Measurements from ENCODE around the gene FOLR1.
"Not testable (repeated sequence)": the region's sequence is repeated elsewhere in the genome, so short reads cannot be mapped to it uniquely, and the experiment has no call there.

FOLR1 gene

DNA sequence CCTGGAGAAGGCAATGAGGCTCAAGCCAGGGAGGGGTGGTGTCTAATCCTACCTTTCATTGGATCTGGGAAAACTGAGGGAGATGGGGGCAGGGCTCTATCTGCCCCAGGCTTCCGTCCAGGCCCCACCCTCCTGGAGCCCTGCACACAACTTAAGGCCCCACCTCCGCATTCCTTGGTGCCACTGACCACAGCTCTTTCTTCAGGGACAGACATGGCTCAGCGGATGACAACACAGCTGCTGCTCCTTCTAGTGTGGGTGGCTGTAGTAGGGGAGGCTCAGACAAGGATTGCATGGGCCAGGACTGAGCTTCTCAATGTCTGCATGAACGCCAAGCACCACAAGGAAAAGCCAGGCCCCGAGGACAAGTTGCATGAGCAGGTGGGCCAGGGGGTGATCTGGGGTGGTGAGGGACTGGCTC is at the start of gene FOLR1:
Gene FOLR1, plus strand, starts transcription at position 180 of the 421 bp plus-strand sequence. Its CDS starts 34 bp downstream, at position 214.
- no peaks in the 10 kb centered on the region for H3K27me3 ChIP-seq (replicated peaks; ENCODE audit: insufficient read depth, low read length)
- H3K36me3 ChIP-seq (replicated peaks; ENCODE audit: insufficient read depth, low read length) = no peaks in the 10 kb centered on the region
- H3K4me3 ChIP-seq (ENCODE audit: low read length) = no peak within 1 kb of the TSS
- no peak within 1 kb of the TSS for H3K4me2 ChIP-seq (ENCODE audit: low read depth, low read length)
- H3K9me3 ChIP-seq (replicated peaks; ENCODE audit: insufficient read depth, low read length) = no peaks in the 10 kb centered on the region
- TF ChIP-seq CTCF (IDR thresholded peaks at IDR 0.05; ENCODE audit: low read length) (no peak), EZH2 (optimal IDR thresholded peaks at IDR 0.05; ENCODE audit: low read depth, low read length) (no peak), EZH2phosphoT487 (IDR thresholded peaks at IDR 0.05; ENCODE audit: low read length) (no peak)
- no peaks in the 10 kb centered on the region for H3F3A ChIP-seq (ENCODE audit: insufficient read depth, low read length)
- H2AFZ ChIP-seq (ENCODE audit: low read length) = no peak within 1 kb of the TSS
- H3K79me2 ChIP-seq (ENCODE audit: low read length) = no peaks in the 10 kb centered on the region
- DNase-seq = no peak
- H3K4me1 ChIP-seq (ENCODE audit: low read length) = no peaks in the 10 kb centered on the region
- H4K20me1 ChIP-seq (ENCODE audit: insufficient read depth, low read length) = no peaks in the 10 kb centered on the region
- no peaks in the 10 kb centered on the region for H3K9me2 ChIP-seq (replicated peaks; ENCODE audit: insufficient read depth, low read length)
- H3K27ac ChIP-seq (ENCODE audit: low read length) = no peak within 1 kb of the TSS
- H3K9ac ChIP-seq (ENCODE audit: low read length) = no peak within 1 kb of the TSS

- not testable (repeated sequence) for H3K27me3 ChIP-seq (replicated peaks; ENCODE audit: insufficient read depth, low read length); H3K4me3 ChIP-seq (ENCODE audit: low read length); H3K27ac ChIP-seq (ENCODE audit: low read length); H3K36me3 ChIP-seq (replicated peaks; ENCODE audit: insufficient read depth, low read length); H3K4me1 ChIP-seq (ENCODE audit: low read length); H3F3A ChIP-seq (ENCODE audit: insufficient read depth, low read length); H3K9me2 ChIP-seq (replicated peaks; ENCODE audit: insufficient read depth, low read length); H4K20me1 ChIP-seq (ENCODE audit: insufficient read depth, low read length); H3K79me2 ChIP-seq (ENCODE audit: low read length); H3K9ac ChIP-seq (ENCODE audit: low read length); DNase-seq; H3K4me2 ChIP-seq (ENCODE audit: low read depth, low read length); H3K9me3 ChIP-seq (replicated peaks; ENCODE audit: insufficient read depth, low read length); H2AFZ ChIP-seq (ENCODE audit: low read length)
Observed at GRCh38 chr11:72142543-72142942, 49.4 kb upstream of the FOLR1 start.

DNA sequence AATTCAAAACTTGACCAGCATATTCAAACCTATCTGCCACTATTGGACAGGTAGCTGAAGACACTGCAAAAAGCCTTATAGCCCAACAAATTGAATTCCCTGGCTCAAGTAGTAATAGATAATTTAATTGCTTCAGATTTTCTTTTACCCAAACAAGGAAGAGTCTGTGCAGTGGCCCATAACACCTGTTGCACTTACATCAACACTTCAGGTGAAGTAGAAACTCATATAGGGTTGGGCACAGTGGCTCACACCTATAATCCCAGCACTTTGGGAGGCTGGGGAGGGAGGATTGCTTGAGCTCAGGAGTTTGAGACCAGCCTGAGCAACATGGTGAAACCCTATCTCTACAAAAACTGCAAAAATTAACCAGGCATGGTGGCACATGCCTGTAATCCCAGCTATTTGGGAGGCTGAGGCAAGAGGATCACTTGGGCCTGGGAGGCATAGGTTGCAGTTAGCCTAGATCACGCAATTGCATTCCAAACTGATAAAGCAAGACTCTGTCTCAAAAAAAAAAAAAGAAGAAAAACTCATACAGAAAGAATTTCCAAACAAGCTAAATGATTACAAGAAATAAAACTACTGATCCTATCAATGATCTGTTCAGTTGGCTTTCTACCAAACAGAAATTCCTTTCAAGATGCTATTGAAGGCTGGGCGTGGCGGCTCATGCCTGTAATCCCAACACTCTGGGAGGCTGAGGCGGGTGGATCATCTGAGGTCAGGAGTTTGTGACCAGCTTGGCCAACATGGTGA is 47.0 kb upstream of the FOLR1 start:
- Histone ChIP-seq H3F3A (ENCODE audit: insufficient read depth, low read length) (no peaks in the 10 kb centered on the region), H3K9me3 (replicated peaks; ENCODE audit: insufficient read depth, low read length) (no peaks in the 10 kb centered on the region), H3K4me1 (ENCODE audit: low read length) (no peaks in the 10 kb centered on the region), H3K27ac (ENCODE audit: low read length) (no peak overlapping the region), H3K4me2 (ENCODE audit: low read depth, low read length) (no peak overlapping the region), H3K79me2 (ENCODE audit: low read length) (no peaks in the 10 kb centered on the region), H3K9me2 (replicated peaks; ENCODE audit: insufficient read depth, low read length) (no peaks in the 10 kb centered on the region), H4K20me1 (ENCODE audit: insufficient read depth, low read length) (no peaks in the 10 kb centered on the region), H3K36me3 (replicated peaks; ENCODE audit: insufficient read depth, low read length) (no peaks in the 10 kb centered on the region), H3K27me3 (replicated peaks; ENCODE audit: insufficient read depth, low read length) (no peaks in the 10 kb centered on the region), H3K9ac (ENCODE audit: low read length) (no peak overlapping the region), H3K4me3 (ENCODE audit: low read length) (no peak overlapping the region), H2AFZ (ENCODE audit: low read length) (no peak overlapping the region)
- TF ChIP-seq CTCF (IDR thresholded peaks at IDR 0.05; ENCODE audit: low read length) = no peak
- no peak for TF ChIP-seq EZH2phosphoT487 (IDR thresholded peaks at IDR 0.05; ENCODE audit: low read length)
- no peak for TF ChIP-seq EZH2 (optimal IDR thresholded peaks at IDR 0.05; ENCODE audit: low read depth, low read length)
- DNase-seq = no peak

GRCh38 chr11:72146625-72147024 is 45.3 kb upstream of the FOLR1 start:
- Histone ChIP-seq H3K9me3 (replicated peaks; ENCODE audit: insufficient read depth, low read length) (no peaks in the 10 kb centered on the region), H4K20me1 (ENCODE audit: insufficient read depth, low read length) (no peaks in the 10 kb centered on the region), H3K79me2 (ENCODE audit: low read length) (no peaks in the 10 kb centered on the region)

More at GRCh38 chr11:72146625-72147024, 45.3 kb upstream of the FOLR1 start:
- Histone ChIP-seq H2AFZ (ENCODE audit: low read length) (no peak overlapping the region), H3K4me3 (ENCODE audit: low read length) (no peak overlapping the region), H3K4me2 (ENCODE audit: low read depth, low read length) (no peak overlapping the region), H3K4me1 (ENCODE audit: low read length) (no peaks in the 10 kb centered on the region), H3K27me3 (replicated peaks; ENCODE audit: insufficient read depth, low read length) (no peaks in the 10 kb centered on the region), H3K36me3 (replicated peaks; ENCODE audit: insufficient read depth, low read length) (no peaks in the 10 kb centered on the region), H3K9ac (ENCODE audit: low read length) (no peak overlapping the region), H3K9me2 (replicated peaks; ENCODE audit: insufficient read depth, low read length) (no peaks in the 10 kb centered on the region), H3K27ac (ENCODE audit: low read length) (no peak overlapping the region), H3F3A (ENCODE audit: insufficient read depth, low read length) (no peaks in the 10 kb centered on the region)
- TF ChIP-seq EZH2phosphoT487 (IDR thresholded peaks at IDR 0.05; ENCODE audit: low read length) (no peak), CTCF (IDR thresholded peaks at IDR 0.05; ENCODE audit: low read length) (no peak), EZH2 (optimal IDR thresholded peaks at IDR 0.05; ENCODE audit: low read depth, low read length) (no peak)
- no peak for DNase-seq

Measured in MM.1S (cell line).